22Rv1 (cell line): ENCODE measurements around the gene CHODL.

ENCODE experiments used
- H3K27ac ChIP-seq: fragments of 450-650 bp; 2 replicates; pipeline ENCODE4 v1.5.1; 2017
- CTCF ChIP-seq: fragments of 450-650 bp; IDR thresholded peaks from 2 replicates; pipeline ENCODE4 v1.5.1; 2017; ENCODE audit warnings: mild to moderate bottlenecking
- ZFX ChIP-seq: fragments of 450-650 bp; IDR thresholded peaks from 2 replicates; pipeline ENCODE4 v1.6.1; 2017; ENCODE audit warnings: antibody characterized with exemption, borderline replicate concordance

Gene CHODL

DNA sequence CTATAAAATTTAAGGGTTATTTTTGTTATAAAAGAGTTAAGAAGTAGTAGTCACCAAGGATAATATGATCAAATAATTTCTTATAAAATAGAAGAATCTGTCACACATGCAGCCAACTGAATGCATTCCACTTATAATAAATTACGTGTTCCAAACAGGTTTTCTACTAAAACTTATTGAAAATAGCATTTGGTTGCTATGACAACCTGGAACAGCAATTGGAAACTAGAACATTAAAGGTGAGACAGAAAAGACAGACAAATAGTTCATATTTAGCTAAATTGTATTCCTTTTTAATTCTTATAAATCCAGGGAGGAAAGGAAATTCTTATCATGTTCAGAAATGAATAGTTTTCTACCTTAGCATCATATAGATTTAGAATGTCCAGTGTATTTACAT lies 9.1 kb upstream of the CHODL start:
- no peak for TF ChIP-seq CTCF
- TF ChIP-seq ZFX = no peak
- H3K27ac ChIP-seq = no peak overlapping the region

GRCh38 chr21:18245464-18245967 lies 883 bp downstream of the CHODL start:
- peak overlapping the region; percentile 33 for H3K27ac ChIP-seq
- TF ChIP-seq CTCF (no peak), ZFX (no peak)

GRCh38 chr21:18248171-18248570 lies 3.5 kb downstream of the CHODL start:
- no peak overlapping the region for H3K27ac ChIP-seq
- no peak for TF ChIP-seq CTCF
- no peak for TF ChIP-seq ZFX

GRCh38 chr21:18249672-18250071 lies 5.0 kb downstream of the CHODL start:
- TF ChIP-seq ZFX (no peak), CTCF (peak; percentile 42)
- H3K27ac ChIP-seq = no peak overlapping the region

DNA sequence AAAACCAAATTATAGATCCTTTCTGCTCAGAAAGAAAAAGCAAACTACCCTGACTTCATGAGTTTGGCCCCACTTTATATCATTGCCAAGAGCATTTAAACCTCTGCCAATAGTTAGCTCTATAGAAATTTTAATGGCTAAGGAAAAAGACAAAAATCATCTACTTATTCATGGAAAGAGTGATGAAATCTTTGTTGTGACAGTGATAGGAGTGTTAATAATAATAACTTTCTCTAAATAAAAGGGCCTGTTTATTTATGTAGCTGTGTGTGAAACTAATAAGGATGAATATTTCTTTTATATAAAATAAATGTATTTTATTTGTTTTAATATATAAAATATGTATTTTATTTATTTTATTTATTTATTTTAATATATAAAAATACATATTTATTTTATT lies 6.4 kb downstream of the CHODL start:
- no peak overlapping the region for H3K27ac ChIP-seq
- TF ChIP-seq ZFX (no peak), CTCF (no peak)

DNA sequence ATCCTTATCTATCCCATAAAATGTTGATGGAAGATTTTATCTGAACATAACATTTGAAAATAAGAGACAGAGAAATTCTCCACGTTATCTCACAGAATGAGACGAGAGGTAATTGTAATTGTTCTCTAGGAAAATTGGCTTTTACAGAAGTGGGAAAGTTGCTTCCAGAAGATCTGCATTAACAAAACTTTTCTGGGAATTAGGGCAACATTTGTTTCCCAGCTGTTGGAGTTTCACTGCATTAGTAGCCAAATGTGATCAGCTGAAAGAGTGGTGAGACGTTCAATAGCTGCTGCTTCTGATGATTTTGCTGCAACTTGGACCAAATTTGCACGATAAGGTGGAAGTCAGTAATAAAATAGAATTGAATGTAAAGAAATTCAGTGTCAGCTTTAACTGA lies 7.6 kb downstream of the CHODL start:
- H3K27ac ChIP-seq = no peak overlapping the region
- TF ChIP-seq CTCF = no peak
- no peak for TF ChIP-seq ZFX

- H3K27ac ChIP-seq = no peak overlapping the region
- TF ChIP-seq ZFX = no peak
- no peak for TF ChIP-seq CTCF
These were observed 8.0 kb downstream of the CHODL start for GRCh38 chr21:18252680-18253079.
